Loucy (cell line): ENCODE data around the gene ADCY5.

Source experiments
- H2AFZ ChIP-seq: fragments of 200-600 bp; sonication (generic); 2 replicates; pipeline ENCODE4 v1.6.0; 2016; ENCODE audit warnings: antibody characterized with exemption, mild to moderate bottlenecking, low read length, moderate library complexity
- H3F3A ChIP-seq: fragments of 200-600 bp; 2 replicates; pipeline ENCODE4 v1.6.0; 2016; ENCODE audit warnings: antibody characterized with exemption, low read depth, mild to moderate bottlenecking
- H3K27me3 ChIP-seq: fragments of 200-600 bp; sonication (generic); 2 replicates; pipeline ENCODE4 v1.6.1; 2014; ENCODE audit warnings: low read length, mild to moderate bottlenecking; ENCODE audit not compliant: insufficient read depth, poor library complexity, severe bottlenecking
- H3K36me3 ChIP-seq: fragments of 200-600 bp; sonication (generic); 2 replicates; pipeline ENCODE4 v1.6.1; 2016; ENCODE audit warnings: low read length; ENCODE audit not compliant: insufficient read depth
- H3K4me1 ChIP-seq: fragments of 200-600 bp; sonication (generic); 2 replicates; pipeline ENCODE4 v1.5.1; 2014; ENCODE audit warnings: low read length, mild to moderate bottlenecking; ENCODE audit not compliant: insufficient read depth, poor library complexity, severe bottlenecking
- H3K4me2 ChIP-seq: fragments of 200-600 bp; sonication (generic); 2 replicates; pipeline ENCODE4 v1.6.0; 2014; ENCODE audit warnings: antibody characterized with exemption, low read length, low read depth, mild to moderate bottlenecking; ENCODE audit not compliant: poor library complexity, severe bottlenecking
- H3K4me3 ChIP-seq: fragments of 200-600 bp; sonication (generic); 2 replicates; pipeline ENCODE4 v1.5.1; 2014; ENCODE audit warnings: low read length, mild to moderate bottlenecking, mixed read lengths; ENCODE audit not compliant: poor library complexity, severe bottlenecking
- H3K79me2 ChIP-seq: fragments of 200-600 bp; sonication (generic); 2 replicates; pipeline ENCODE4 v1.6.1; 2014; ENCODE audit warnings: low read length; ENCODE audit not compliant: insufficient read depth
- H3K9ac ChIP-seq: fragments of 200-600 bp; sonication (generic); 2 replicates; pipeline ENCODE4 v1.6.0; 2014; ENCODE audit warnings: mild to moderate bottlenecking, low read depth, low read length, moderate library complexity; ENCODE audit not compliant: poor library complexity, severe bottlenecking
- H3K9me2 ChIP-seq: fragments of 200-600 bp; sonication (generic); replicated peaks from 2 replicates; pipeline ENCODE4 v1.6.1; 2016; ENCODE audit warnings: low read depth, low read length, mixed read lengths
- H3K9me3 ChIP-seq: fragments of 200-600 bp; sonication (generic); 2 replicates; pipeline ENCODE4 v1.6.1; 2014; ENCODE audit warnings: mild to moderate bottlenecking, antibody characterized with exemption, low read length, low read depth; ENCODE audit not compliant: insufficient read depth
- H4K20me1 ChIP-seq: fragments of 200-600 bp; sonication (generic); 2 replicates; pipeline ENCODE4 v1.6.0; 2014; ENCODE audit warnings: antibody characterized with exemption, low read length, mild to moderate bottlenecking; ENCODE audit not compliant: insufficient read depth, poor library complexity, severe bottlenecking
- CTCF ChIP-seq: fragments of 200-600 bp; sonication (generic); conservative IDR thresholded peaks from 2 replicates; pipeline ENCODE4 v1.5.1; 2014; ENCODE audit warnings: mild to moderate bottlenecking, antibody characterized with exemption, low read length
- EZH2phosphoT487 ChIP-seq: fragments of 200-600 bp; IDR thresholded peaks from 2 replicates; pipeline ENCODE4 v1.6.1; 2018; ENCODE audit warnings: antibody characterized with exemption, mild to moderate bottlenecking, moderate library complexity, borderline replicate concordance

The ADCY5 gene

GRCh38 chr3:123449997-123450604 lies 1.2 kb upstream of the ADCY5 start:
- H3K4me3 ChIP-seq: no peak overlapping the region

GRCh38 chr3:123449102-123449996 lies 459 bp upstream of the ADCY5 start:
- Histone ChIP-seq H3K27me3 (no peaks in the 10 kb centered on the region), H3K36me3 (no peaks in the 10 kb centered on the region), H4K20me1 (no peaks in the 10 kb centered on the region), H3K9ac (no peak overlapping the region), H3K9me2 (no peaks in the 10 kb centered on the region), H3K9me3 (no peaks in the 10 kb centered on the region), H3K4me2 (no peak overlapping the region), H3K79me2 (no peaks in the 10 kb centered on the region), H2AFZ (no peak overlapping the region), H3F3A (no peaks in the 10 kb centered on the region), H3K4me1 (no peaks in the 10 kb centered on the region), H3K4me3 (no peak overlapping the region)
- TF ChIP-seq CTCF (no peak), EZH2phosphoT487 (no peak)

More at GRCh38 chr3:123449997-123450604, 1.2 kb upstream of the ADCY5 start:
- H3K27me3 ChIP-seq: no peaks in the 10 kb centered on the region
- no peaks in the 10 kb centered on the region for H4K20me1 ChIP-seq
- TF ChIP-seq CTCF: no peak
- no peak for TF ChIP-seq EZH2phosphoT487
- no peak overlapping the region for H2AFZ ChIP-seq
- no peaks in the 10 kb centered on the region for H3K36me3 ChIP-seq
- no peaks in the 10 kb centered on the region for H3K4me1 ChIP-seq
- H3K9me3 ChIP-seq: no peaks in the 10 kb centered on the region
- H3K4me2 ChIP-seq: no peak overlapping the region
- H3F3A ChIP-seq: no peaks in the 10 kb centered on the region
- no peak overlapping the region for H3K9ac ChIP-seq
- H3K79me2 ChIP-seq: no peaks in the 10 kb centered on the region
- H3K9me2 ChIP-seq: no peaks in the 10 kb centered on the region

GRCh38 chr3:123447749-123448517 lies 957 bp downstream of the ADCY5 start:
- Histone ChIP-seq H3K9ac (no peak overlapping the region), H3K4me1 (no peaks in the 10 kb centered on the region), H4K20me1 (no peaks in the 10 kb centered on the region), H3K9me3 (no peaks in the 10 kb centered on the region), H3K36me3 (no peaks in the 10 kb centered on the region), H3K79me2 (no peaks in the 10 kb centered on the region), H3K4me2 (no peak overlapping the region), H3F3A (no peaks in the 10 kb centered on the region), H2AFZ (no peak overlapping the region), H3K9me2 (no peaks in the 10 kb centered on the region), H3K4me3 (no peak overlapping the region), H3K27me3 (no peaks in the 10 kb centered on the region)
- TF ChIP-seq EZH2phosphoT487 (no peak), CTCF (no peak)
